ENCODE data around the gene COL4A2.

The COL4A2 gene

GRCh38 chr13:110332750-110333149 is 25.7 kb downstream of the COL4A2 start (continued):
- no peak for TF ChIP-seq ZNF155 (tag by site-specific recombination; IDR thresholded peaks at IDR 0.05)
- no peak for TF ChIP-seq ZNF211 (tag by site-specific recombination; IDR thresholded peaks at IDR 0.05; ENCODE audit: low read depth)
- no peak for TF ChIP-seq ZNF529 (tag by site-specific recombination; IDR thresholded peaks at IDR 0.05; ENCODE audit: insufficient replicate concordance)

- no peak for TF ChIP-seq ZNF157 (tag by site-specific recombination; IDR thresholded peaks at IDR 0.05)
- no peak for TF ChIP-seq KLF10 (tag by site-specific recombination; IDR thresholded peaks at IDR 0.05)
- TF ChIP-seq ZNF214 (tag by site-specific recombination; IDR thresholded peaks at IDR 0.05; ENCODE audit: borderline replicate concordance), result no peak
- TF ChIP-seq ZNF138 (tag by site-specific recombination; IDR thresholded peaks at IDR 0.05; ENCODE audit: borderline replicate concordance), result no peak
- no peak for TF ChIP-seq ZNF596 (tag by site-specific recombination; IDR thresholded peaks at IDR 0.05)
- TF ChIP-seq GLI4 (tag by site-specific recombination; IDR thresholded peaks at IDR 0.05), result no peak
- no peak for TF ChIP-seq ZNF133 (tag by site-specific recombination; IDR thresholded peaks at IDR 0.05)
- no peak for TF ChIP-seq BCL11B (tag by site-specific recombination; IDR thresholded peaks at IDR 0.05; ENCODE audit: low read depth)
- Histone ChIP-seq H3K4me1 (ENCODE audit: control insufficient read depth, insufficient read depth, low read length) (peaks cover 7% of the 10 kb centered on the region; the same call in 1 of the 2 replicates), H3K9me3 (ENCODE audit: control insufficient read depth, insufficient read depth, low read depth, low read length) (no peaks in the 10 kb centered on the region), H3K4me3 (ENCODE audit: low read depth, low read length) (no peak overlapping the region), H3K27ac (ENCODE audit: extremely low read depth, low read depth, low read length) (no peak overlapping the region), H3K36me3 (ENCODE audit: control insufficient read depth in 2 of 2, insufficient read depth in 1 of 2, low read length in 2 of 2) (no peaks in the 10 kb centered on the region)
- CTCF ChIA-PET, result no interaction called here
- POLR2A ChIA-PET, result no interaction called here
Measured at GRCh38 chr13:110333837-110334236, 26.8 kb downstream of the COL4A2 start.

DNA sequence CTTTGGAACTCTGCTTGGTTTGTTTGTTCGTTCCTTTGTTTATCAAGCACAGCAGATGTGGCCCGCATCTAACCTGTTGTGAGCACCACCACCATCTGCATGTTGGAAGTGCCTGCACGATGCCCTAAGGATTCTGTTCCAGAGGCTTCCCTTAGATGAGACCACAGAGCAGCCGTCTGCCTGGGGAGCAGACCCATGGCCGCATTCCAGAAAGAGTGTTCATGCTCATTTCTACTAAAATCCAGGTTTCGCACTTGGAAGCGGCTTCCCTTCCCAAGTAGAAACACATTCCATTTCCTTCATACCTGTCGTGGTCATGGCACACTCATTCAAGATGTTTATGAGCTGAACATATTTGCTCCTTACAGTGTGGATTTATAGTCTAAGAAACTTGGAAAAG is 27.2 kb downstream of the COL4A2 start:
- Histone ChIP-seq H3K4me1 (ENCODE audit: control insufficient read depth, insufficient read depth, low read length) (peaks cover 7% of the 10 kb centered on the region; the same call in 1 of the 2 replicates), H3K27ac (ENCODE audit: extremely low read depth, low read depth, low read length) (no peak overlapping the region), H3K9me3 (ENCODE audit: control insufficient read depth, insufficient read depth, low read depth, low read length) (no peaks in the 10 kb centered on the region), H3K36me3 (ENCODE audit: control insufficient read depth in 2 of 2, insufficient read depth in 1 of 2, low read length in 2 of 2) (no peaks in the 10 kb centered on the region), H3K4me3 (ENCODE audit: low read depth, low read length) (no peak overlapping the region)
- ChIA-PET CTCF (no interaction called here), POLR2A (no interaction called here)
- TF ChIP-seq ZNF558 (tag by site-specific recombination; IDR thresholded peaks at IDR 0.05) (no peak), ZNF37A (tag by site-specific recombination; IDR thresholded peaks at IDR 0.05) (no peak), ZNF785 (tag by site-specific recombination; IDR thresholded peaks at IDR 0.05) (no peak), KLF7 (tag by site-specific recombination; IDR thresholded peaks at IDR 0.05; ENCODE audit: borderline replicate concordance) (no peak), ZNF776 (tag by site-specific recombination; IDR thresholded peaks at IDR 0.05; ENCODE audit: borderline replicate concordance) (no peak), ZBTB11 (tag by site-specific recombination; conservative IDR thresholded peaks at IDR 0.05; ENCODE audit: low read depth) (no peak), ZNF274 (IDR thresholded peaks at IDR 0.05; ENCODE audit: low read length) (no peak), ZNF274 (tag by site-specific recombination; IDR thresholded peaks at IDR 0.05; ENCODE audit: borderline replicate concordance) (no peak), ZSCAN30 (tag by site-specific recombination; IDR thresholded peaks at IDR 0.05) (no peak), ZNF184 (tag by site-specific recombination; IDR thresholded peaks at IDR 0.05) (no peak), ZNF362 (tag by site-specific recombination; IDR thresholded peaks at IDR 0.05) (no peak), MEIS1 (CRISPR knock-in tag; IDR thresholded peaks at IDR 0.05; ENCODE audit: borderline replicate concordance) (no peak), ZNF654 (tag by site-specific recombination; IDR thresholded peaks at IDR 0.05; ENCODE audit: low read depth) (no peak), ZNF626 (tag by site-specific recombination; IDR thresholded peaks at IDR 0.05) (no peak), ZNF16 (tag by site-specific recombination; IDR thresholded peaks at IDR 0.05; ENCODE audit: low read depth) (no peak), ZNF354C (tag by site-specific recombination; IDR thresholded peaks at IDR 0.05; ENCODE audit: borderline replicate concordance, low read depth) (no peak), INSM2 (tag by site-specific recombination; IDR thresholded peaks at IDR 0.05) (no peak), SCRT1 (tag by site-specific recombination; IDR thresholded peaks at IDR 0.05; ENCODE audit: borderline replicate concordance) (no peak), OSR2 (tag by site-specific recombination; IDR thresholded peaks at IDR 0.05) (no peak), ZNF76 (tag by site-specific recombination; IDR thresholded peaks at IDR 0.05; ENCODE audit: borderline replicate concordance, low read depth) (no peak)
